GM10248 (cell line): Measurements from ENCODE around the gene CEP78.
"Not testable (repeated sequence)": the region's sequence is repeated elsewhere in the genome, so short reads cannot be mapped to it uniquely, and the experiment has no call there.

Experiments used
- CTCF ChIA-PET: fragments of 300-600 bp; sonication (Branson Sonifier 250); formaldehyde crosslinking; extraction: SDS; loops from one replicate; lab custom pipeline; 2021; ENCODE audit warnings: antibody characterized with exemption; lab: Yijun Ruan, JAX
- POLR2A ChIA-PET: fragments of 350-650 bp; sonication (Branson Sonifier 250); formaldehyde crosslinking; extraction: SDS; loops from one replicate; lab custom pipeline; 2020; ENCODE audit warnings: antibody characterized with exemption; lab: Yijun Ruan, JAX
- DNase-seq: peaks from one replicate; pipeline ENCODE4 v3.0.0; 2012; ENCODE audit errors: extremely low spot score
- TF ChIP-seq, protein P1 (sequence below): IDR thresholded peaks from 2 replicates; pipeline ENCODE4 v1.5.1; 2012; ENCODE audit warnings: mild to moderate bottlenecking, low read depth; ENCODE audit errors: extremely low read depth, missing control alignments, control extremely low read depth

Gene CEP78

DNA sequence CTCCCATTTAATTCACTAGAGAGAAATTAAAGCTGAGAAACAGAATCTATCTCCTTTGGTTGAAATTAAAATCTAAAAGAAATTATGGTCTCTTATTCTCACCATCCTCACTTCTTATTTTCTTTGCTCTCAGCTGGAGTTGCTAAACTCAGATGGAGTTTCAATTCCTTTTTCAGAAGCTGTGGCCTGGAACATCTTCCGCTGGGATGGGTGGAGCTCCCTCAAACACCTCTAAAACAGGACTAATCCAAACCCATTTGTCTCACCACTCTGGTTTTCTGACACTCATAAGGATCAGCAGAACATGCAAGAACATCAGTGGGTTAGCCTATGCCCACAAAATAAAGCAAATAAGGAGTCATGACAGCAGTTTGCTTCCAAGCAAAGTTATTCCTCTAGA lies 39.6 kb upstream of the CEP78 start:
- TF ChIP-seq, protein P1, sequence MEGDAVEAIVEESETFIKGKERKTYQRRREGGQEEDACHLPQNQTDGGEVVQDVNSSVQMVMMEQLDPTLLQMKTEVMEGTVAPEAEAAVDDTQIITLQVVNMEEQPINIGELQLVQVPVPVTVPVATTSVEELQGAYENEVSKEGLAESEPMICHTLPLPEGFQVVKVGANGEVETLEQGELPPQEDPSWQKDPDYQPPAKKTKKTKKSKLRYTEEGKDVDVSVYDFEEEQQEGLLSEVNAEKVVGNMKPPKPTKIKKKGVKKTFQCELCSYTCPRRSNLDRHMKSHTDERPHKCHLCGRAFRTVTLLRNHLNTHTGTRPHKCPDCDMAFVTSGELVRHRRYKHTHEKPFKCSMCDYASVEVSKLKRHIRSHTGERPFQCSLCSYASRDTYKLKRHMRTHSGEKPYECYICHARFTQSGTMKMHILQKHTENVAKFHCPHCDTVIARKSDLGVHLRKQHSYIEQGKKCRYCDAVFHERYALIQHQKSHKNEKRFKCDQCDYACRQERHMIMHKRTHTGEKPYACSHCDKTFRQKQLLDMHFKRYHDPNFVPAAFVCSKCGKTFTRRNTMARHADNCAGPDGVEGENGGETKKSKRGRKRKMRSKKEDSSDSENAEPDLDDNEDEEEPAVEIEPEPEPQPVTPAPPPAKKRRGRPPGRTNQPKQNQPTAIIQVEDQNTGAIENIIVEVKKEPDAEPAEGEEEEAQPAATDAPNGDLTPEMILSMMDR: no peak
- no peak for DNase-seq
- ChIA-PET CTCF (interaction anchor here (0.6 to 0.8 kb wide), 2 partner anchors 12 to 218 kb away, joined by 3 read pairs; no protein-coding TSS in a partner anchor), POLR2A (no interaction called here)

DNA sequence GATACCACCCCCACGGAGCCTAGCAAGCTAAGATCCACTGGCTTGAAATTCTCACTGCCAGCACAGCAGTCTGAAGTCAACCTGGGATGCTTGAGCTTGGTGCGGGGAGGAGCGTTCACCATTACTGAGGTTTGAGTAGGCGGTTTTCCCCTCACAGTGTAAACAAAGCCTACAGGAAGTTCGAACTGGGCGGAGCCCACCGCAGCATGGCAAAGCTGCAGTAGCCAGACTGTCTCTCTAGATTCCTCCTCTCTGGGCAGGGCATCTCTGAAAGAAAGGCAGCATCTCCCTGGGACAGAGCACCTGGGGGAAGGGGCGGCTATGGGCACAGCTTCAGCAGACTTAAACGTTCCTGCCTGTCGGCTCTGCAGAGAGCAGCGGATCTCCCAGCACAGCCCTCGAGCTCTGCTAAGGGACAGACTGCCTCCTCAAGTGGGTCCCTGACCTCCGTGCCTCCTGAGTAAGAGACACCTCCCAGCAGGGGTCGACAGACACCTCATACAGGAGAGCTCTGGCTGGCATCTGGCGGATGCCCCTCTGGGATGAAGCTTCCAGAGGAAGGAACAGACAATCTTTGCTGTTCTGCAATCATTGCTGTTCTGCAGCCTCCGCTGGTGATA lies 34.6 kb upstream of the CEP78 start:
- DNase-seq, POLR2A ChIA-PET: not testable (repeated sequence)

GRCh38 chr9:78207319-78207718 lies 28.6 kb upstream of the CEP78 start:
- ChIA-PET CTCF (interaction anchor here (1.4 kb wide), 1 partner anchor 14 kb away, joined by 4 read pairs; no protein-coding TSS in a partner anchor), POLR2A (no interaction called here)
- TF ChIP-seq, protein P1: no peak
- no peak for DNase-seq

More for the DNA sequence above, 34.6 kb upstream of the CEP78 start:
- CTCF ChIA-PET: not testable (repeated sequence)

DNA sequence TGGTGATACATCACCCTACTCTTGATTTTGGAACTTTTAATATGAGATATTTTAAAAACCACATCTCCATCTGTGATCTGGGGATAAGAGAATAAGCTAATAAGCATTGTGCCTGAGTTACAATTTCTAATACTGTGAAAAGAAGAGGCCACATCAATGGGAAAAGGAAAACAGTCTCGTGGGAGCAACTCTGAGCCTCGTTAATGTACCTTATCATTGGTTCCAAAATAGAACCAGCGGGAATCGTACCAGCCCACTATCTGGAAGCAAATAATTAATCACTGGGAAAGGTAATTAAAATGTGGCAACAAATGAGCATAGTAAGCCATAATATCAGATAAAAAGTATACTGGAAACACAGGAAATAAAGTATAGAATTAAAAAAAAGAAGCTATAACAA lies 28.0 kb upstream of the CEP78 start:
- POLR2A ChIA-PET: no interaction called here
- TF ChIP-seq, protein P1: no peak
- no peak for DNase-seq
- CTCF ChIA-PET: interaction anchor here (1.2 to 1.4 kb wide), 2 partner anchors 12 to 13 kb away, joined by 3 to 4 read pairs; no protein-coding TSS in a partner anchor

DNA sequence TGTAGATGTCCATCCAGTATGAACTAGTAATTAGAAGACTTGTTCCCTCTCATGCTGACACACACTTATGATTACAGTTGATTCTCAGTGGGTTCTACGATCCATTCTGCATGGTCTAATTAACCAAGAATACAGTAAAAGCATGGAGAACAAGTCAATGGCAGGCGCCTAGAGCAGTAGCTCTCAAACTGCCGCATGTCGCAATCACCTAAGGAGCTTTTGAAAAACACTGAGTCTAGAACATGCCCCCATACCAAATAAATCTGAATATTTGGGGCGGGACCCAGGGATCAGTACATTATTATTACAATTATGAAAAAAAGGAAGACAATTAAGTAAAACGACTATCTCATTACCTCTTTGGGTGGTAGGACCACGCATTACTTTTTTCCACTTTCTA lies 26.7 kb upstream of the CEP78 start:
- ChIA-PET POLR2A (no interaction called here), CTCF (no interaction called here)
- no peak for DNase-seq
- TF ChIP-seq, protein P1: no peak

DNA sequence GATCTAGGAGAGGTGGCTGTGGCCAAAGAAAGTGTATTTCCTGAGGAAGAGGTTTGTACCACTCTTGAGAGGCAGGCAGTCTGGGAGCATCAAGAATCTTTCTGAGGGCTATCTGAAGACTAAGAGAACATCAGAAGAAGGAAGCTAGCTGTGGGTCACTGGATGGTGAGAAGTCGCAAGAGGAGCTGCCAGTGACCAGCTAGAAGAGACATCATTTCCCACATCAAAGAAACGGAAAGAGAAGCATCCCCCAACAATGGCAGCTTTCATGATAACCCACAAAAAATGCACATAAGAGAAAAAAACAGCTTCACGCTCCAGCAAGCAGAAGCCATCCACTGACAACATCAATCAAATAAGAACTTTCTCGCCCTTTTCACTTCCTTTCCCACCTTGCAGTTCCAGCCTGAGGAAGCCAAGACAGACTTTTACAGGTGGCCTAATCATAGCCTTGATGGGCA lies 25.0 kb upstream of the CEP78 start:
- peak; percentile 60 for DNase-seq
- TF ChIP-seq, protein P1: no peak
- POLR2A ChIA-PET: no interaction called here
- CTCF ChIA-PET: interaction anchor here (0.8 to 1.0 kb wide), 2 partner anchors 11 to 50 kb away, joined by 3 read pairs; no protein-coding TSS in a partner anchor

- TF ChIP-seq, protein P1: no peak
- ChIA-PET CTCF (interaction anchor here (1.5 kb wide), 1 partner anchor 13 kb away, joined by 3 read pairs; no protein-coding TSS in a partner anchor), POLR2A (no interaction called here)
- DNase-seq: no peak
Measured at GRCh38 chr9:78212868-78213267, 23.0 kb upstream of the CEP78 start.
